ENCODE measurements around the gene HEATR1.
A peak's percentile ranks its signal among the peaks of the same experiment; 100 is the strongest.

HEATR1 gene

GRCh38 chr1:236540813-236541465 lies 63.4 kb downstream of the HEATR1 start:
- no peak for DNase-seq (ENCODE audit: low read depth in 2 of 2, low spot score in 1 of 2)

DNA sequence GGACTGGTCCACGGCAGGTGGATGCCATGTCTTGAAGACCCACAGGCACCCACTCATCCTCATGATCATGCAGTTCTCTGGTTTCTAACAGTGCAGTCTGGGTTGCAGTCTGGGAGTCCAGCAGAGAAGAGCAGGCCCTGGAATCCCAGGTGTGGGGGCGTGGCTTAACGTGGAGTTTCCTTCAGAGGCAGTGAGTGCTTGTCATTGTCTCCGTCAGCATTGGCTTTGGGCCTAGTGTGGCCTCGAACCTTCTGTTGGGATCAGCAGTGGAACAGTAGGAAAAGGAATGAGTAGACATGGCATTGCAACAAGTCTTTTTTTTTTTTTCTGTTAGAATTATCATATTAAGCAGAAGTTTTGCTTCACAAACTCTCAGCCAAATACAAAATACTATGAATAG lies 67.8 kb downstream of the HEATR1 start:
- no peak for DNase-seq (ENCODE audit: low read depth in 2 of 2, low spot score in 1 of 2)

DNA sequence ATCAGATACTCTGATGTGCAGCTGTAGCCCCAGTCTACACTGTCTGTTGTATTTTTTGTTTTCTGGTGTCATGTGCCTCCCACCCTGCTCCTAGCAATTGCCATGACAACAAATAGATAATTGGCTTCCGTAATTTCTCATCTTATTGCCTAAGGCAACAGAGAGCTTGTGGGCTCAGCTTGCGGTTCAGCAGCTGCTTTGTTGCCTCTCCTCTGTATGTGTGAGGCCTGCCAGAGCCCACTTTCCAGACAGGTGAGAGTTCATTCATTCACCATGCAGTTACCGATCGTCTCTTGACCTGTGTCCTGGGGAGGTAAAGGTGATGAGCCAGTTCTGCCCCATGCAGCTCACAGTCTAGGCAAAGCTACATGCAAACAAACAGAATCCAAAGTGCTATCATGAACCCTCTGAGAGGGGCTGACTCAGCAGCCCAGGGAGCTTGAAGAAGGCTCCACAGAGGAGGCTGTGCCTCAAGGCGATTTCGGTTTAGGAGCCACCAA lies 68.6 kb downstream of the HEATR1 start:
- DNase-seq (ENCODE audit: low read depth in 2 of 2, low spot score in 1 of 2): no peak

GRCh38 chr1:236535190-236535589 lies 69.1 kb downstream of the HEATR1 start:
- no peak for DNase-seq (ENCODE audit: low read depth in 2 of 2, low spot score in 1 of 2)

GRCh38 chr1:236534151-236534651 lies 70.1 kb downstream of the HEATR1 start:
- DNase-seq (ENCODE audit: low read depth in 2 of 2, low spot score in 1 of 2): peak in 1 of 2 donors; percentile 19

DNA sequence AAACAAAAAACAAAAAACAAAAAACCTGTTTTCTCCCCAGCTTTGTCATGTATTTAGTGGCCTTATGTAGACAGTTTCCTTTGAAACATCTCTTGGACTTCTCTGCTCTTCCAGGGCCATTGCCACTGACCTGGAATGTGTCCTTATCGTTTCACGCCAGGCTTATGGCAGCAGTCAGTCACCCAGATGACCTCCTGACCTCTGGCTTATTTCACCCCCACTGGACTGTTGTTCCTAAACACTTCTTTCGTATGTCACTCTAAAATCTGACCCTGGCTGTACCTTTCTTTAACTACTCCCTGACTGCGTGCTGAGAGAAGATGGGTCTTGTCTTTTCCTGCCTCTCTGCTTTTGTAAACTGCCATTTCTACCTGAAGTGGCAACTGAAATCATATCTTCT lies 71.5 kb downstream of the HEATR1 start:
- DNase-seq (ENCODE audit: low read depth in 2 of 2, low spot score in 1 of 2): no peak

DNA sequence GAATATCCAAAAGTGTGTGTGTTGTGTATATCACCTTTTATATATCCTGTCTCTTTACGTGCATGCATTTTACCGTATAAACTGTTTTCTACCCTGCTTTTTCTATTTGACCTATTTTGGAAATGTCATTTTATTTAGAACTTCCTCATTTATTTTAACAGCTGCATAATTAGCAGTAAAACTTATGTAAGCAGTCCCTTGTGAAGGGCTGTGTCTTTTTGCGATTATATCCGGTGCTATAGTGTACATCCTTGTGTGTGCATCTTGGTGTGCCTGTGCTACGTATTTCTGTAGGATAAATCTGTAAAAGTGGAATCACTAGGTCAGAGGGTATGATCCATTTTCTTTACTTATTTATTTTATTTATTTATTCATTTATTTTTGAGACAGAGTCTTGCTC lies 73.4 kb downstream of the HEATR1 start:
- DNase-seq (ENCODE audit: low read depth in 2 of 2, low spot score in 1 of 2): no peak

DNA sequence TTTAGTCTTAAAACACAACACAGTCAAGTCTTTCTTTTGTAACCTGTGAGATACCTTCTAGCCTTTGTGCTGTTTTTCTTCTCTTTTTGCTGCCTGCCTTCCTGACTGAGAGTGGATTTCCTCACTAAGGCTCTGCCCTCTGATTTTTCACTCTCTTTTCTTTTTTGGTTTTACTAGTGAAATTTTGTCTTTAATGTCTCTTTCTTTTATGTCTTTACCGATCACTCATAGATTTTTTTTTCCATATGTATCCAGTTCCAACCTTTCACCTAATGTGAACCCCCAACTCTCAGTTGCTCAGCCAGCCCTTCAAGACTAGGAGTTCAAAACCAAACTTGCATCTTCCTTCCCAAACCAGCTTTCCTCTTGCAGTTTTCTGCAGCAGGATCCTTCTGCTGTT lies 74.0 kb downstream of the HEATR1 start:
- no peak for DNase-seq (ENCODE audit: low read depth in 2 of 2, low spot score in 1 of 2)

- no peak for DNase-seq (ENCODE audit: low read depth in 2 of 2, low spot score in 1 of 2)
Observed at GRCh38 chr1:236526079-236526478, 78.2 kb downstream of the HEATR1 start.

DNA sequence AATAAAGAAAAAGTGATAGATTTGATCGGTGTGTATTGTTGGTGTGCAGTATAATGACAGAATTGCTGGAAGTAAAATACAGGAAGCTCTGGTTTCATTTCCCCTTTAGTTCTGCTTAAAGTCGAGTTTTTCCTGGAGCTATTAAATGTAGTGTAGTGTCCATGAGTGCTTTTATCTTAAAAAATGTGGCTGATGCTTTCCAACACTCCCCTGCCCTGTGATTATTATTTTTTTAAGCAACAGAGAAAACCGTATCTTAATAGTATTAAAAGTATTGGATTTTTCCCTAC lies 79.5 kb downstream of the HEATR1 start:
- DNase-seq (ENCODE audit: low read depth in 2 of 2, low spot score in 1 of 2): no peak

DNA sequence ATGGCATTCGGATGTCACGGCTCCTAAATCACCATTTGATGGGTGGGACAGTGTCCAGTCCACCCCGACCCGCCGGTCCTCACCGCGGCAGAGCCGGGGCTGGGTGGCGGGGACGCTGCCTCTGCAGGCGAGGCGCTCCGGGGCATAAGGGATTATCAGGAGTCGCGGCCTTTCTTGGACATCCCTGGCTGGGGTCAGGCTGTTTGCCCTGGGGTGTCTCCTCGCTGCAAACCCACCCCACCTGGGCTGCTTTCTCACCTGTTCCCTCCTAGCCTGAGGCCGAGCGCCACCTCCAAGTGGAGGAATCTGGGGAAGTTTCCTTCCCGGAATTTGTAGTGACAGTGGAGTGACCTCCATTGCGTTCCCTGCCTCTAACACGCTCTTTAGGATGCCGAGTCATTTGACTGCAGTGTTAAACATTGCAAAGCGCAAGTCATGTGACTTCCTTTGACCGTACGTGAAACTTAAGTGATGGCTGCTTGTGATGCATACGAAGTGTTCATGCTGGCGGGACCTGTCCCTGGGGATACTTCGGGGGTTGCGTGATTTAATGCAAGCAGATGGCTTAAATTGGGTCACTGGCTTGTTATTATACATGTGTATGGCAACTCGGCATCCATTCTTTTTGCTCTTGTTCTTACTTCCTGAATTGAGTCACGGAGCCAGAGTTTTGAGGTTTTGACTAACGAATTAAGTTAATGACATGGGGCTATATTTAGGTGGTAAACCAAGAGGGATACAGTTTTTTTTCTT lies 80.0 kb downstream of the HEATR1 start:
- DNase-seq (ENCODE audit: low read depth in 2 of 2, low spot score in 1 of 2): peak in 1 of 2 donors; percentile 28

- peak; percentile 70 to 79 for DNase-seq (ENCODE audit: low read depth in 2 of 2, low spot score in 1 of 2)
Observed at GRCh38 chr1:236523704-236524141, 80.6 kb downstream of the HEATR1 start, which contains the start of gene LGALS8. TSS of gene LGALS8 (plus strand) at chr1:236523982. CDS start at chr1:236526071, 2,089 bp downstream.

DNA sequence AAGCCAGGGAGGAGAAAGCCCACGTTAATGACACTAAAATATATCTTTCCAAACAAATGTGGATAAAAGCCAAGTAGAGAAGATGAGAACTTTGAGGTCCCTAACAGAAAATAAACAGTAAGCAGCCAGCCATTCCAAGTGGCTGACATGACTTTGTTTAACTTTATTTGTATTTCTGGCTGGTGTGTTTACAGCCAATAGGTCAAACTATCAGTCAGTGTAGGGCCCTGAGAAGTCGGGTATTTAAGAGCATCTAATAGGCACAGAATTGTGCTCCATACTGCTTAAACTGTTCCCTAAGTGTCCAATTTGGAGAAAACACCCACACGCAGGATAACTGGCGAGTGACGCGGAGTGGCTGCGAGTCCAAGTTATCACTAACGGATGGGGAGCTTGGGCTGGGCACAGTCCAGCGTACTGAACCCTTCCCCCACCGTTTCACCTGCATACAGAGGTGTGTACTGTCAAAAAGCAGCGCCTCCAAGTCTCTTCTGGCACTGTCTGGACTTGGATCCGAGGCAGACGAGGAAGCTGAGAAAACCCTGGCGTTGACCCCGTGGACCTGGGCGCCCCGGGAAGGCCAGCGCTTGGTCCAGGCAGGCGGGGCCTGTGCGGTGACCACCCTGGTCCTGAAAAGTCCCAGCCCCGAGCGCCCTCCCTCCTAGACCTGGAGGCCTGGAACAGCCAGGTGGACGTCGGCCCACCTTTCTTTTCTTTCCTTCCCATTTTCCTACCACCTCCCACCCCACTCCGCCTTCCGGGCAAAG lies 81.2 kb downstream of the HEATR1 start:
- DNase-seq (ENCODE audit: low read depth in 2 of 2, low spot score in 1 of 2): no peak

- no peak for DNase-seq (ENCODE audit: low read depth in 2 of 2, low spot score in 1 of 2)
Observed at GRCh38 chr1:236520445-236521005, 83.8 kb downstream of the HEATR1 start.

DNA sequence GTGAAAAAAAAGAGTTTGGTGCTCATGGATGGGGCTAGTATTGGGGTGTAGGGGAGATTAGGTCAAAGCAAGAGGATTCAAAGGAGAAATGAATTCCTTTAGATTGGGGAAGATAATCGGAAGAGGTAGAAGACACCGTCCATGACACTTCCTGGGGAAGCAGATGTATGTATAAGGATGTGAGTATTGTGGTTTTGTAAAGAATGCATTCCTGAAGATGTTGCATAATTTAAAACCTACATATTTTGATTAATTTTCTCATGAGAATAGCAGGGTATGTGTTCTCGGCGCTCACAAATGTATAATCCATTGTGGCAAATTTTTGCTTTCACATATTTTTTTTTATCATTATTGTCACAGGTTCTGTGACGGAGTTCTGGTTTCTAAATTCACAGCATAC lies 86.0 kb downstream of the HEATR1 start:
- DNase-seq (ENCODE audit: low read depth in 2 of 2, low spot score in 1 of 2): no peak

- no peak for DNase-seq (ENCODE audit: low read depth in 2 of 2, low spot score in 1 of 2)
Observed at GRCh38 chr1:236516929-236517704, 87.2 kb downstream of the HEATR1 start.

DNA sequence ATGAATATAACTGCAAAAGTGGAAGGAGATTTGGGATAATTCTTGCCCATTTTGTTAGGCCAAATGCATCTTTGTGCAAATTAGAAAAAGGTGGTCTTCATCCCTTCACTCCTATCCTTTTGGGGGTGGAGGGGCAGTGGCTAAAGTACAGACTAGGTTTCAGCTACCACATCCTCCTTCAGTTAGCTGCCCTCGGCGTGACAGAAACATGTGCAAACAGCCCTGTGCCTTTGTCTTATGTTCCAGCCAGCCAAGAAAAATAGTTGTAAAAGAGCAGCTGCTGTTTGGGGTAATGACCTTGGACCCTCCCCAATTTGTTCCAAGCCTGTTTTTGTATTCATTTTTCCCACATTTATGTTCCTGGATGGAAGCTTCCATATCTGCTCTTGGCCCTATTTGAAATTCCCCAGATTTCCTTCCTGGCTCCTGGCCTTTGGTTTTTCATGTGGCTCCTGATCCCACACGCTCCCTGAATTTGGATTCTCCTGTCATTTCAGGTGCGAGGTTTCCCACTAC lies 88.8 kb downstream of the HEATR1 start:
- no peak for DNase-seq (ENCODE audit: low read depth in 2 of 2, low spot score in 1 of 2)

DNA sequence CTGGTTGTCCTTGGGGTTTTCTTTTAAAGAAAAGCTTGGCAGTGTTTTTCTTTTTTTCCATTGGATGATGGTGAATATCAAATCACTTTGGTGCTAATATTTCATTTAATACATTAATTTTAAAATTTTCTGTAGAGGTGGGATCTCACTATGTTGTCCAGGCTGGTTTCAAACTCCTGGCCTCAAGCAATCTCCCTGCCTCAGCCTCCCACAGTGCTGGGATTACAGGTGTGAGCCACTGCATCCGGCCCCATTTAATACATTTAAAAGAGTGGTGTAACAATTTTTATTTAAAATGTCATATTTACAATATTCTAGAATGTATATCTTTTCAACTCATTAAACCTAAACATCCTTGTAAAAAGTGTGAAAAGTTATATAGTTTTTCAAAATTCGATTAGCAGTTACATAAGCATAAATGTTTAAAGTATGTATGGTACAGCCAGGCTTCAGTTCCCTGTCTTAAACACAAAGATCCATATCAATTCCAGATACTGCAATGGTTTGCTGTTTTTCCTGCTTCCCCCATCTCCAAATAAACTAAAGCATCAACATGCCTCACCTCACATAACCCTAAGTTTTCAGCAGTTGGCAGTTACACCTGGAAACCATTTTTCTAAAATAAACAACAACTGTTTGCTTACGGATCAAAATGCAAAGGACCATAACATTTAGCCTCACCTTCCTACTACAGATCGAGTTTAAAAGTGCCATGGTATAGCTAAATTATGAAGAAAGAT lies 89.4 kb downstream of the HEATR1 start:
- DNase-seq (ENCODE audit: low read depth in 2 of 2, low spot score in 1 of 2): no peak

GRCh38 chr1:236511735-236512418 lies 92.4 kb downstream of the HEATR1 start:
- no peak for DNase-seq (ENCODE audit: low read depth in 2 of 2, low spot score in 1 of 2)
